ENCODE data around the gene SMIM26.

- TF ChIP-seq, protein P1, sequence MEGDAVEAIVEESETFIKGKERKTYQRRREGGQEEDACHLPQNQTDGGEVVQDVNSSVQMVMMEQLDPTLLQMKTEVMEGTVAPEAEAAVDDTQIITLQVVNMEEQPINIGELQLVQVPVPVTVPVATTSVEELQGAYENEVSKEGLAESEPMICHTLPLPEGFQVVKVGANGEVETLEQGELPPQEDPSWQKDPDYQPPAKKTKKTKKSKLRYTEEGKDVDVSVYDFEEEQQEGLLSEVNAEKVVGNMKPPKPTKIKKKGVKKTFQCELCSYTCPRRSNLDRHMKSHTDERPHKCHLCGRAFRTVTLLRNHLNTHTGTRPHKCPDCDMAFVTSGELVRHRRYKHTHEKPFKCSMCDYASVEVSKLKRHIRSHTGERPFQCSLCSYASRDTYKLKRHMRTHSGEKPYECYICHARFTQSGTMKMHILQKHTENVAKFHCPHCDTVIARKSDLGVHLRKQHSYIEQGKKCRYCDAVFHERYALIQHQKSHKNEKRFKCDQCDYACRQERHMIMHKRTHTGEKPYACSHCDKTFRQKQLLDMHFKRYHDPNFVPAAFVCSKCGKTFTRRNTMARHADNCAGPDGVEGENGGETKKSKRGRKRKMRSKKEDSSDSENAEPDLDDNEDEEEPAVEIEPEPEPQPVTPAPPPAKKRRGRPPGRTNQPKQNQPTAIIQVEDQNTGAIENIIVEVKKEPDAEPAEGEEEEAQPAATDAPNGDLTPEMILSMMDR (IDR thresholded peaks at IDR 0.05) = no peak
- TF ChIP-seq POLR2AphosphoS5 (IDR thresholded peaks at IDR 0.05; ENCODE audit: insufficient read depth in 1 of 2, low read depth in 1 of 2) (no peak), POLR2A (IDR thresholded peaks at IDR 0.05) (no peak)
Observed at GRCh38 chr20:18548465-18548864, 18.8 kb upstream of the SMIM26 start.
